ENCODE measurements around the gene STX19.
"Not testable (repeated sequence)": the region's sequence is repeated elsewhere in the genome, so short reads cannot be mapped to it uniquely, and the experiment has no call there.

The STX19 gene

GRCh38 chr3:93973131-93974126, 55.0 kb downstream of the STX19 start, which contains the start of gene PROS1:
Gene PROS1 (minus strand): TSS chr3:93973896. CDS start chr3:93973749, 147 bp downstream.
- Histone ChIP-seq H3K36me3 (ENCODE audit: control insufficient read depth, insufficient read depth, low read length) (no peaks in the 10 kb centered on the region), H3K27ac (ENCODE audit: low read length) (no peak within 1 kb of the TSS), H3K4me3 (ENCODE audit: low read length) (peak within 1 kb of the TSS; percentile 61), H3K27me3 (ENCODE audit: control insufficient read depth, insufficient read depth, low read length) (no peaks in the 10 kb centered on the region; the same call in 1 of the 2 replicates), H3K4me1 (ENCODE audit: control insufficient read depth, insufficient read depth, low read length) (no peaks in the 10 kb centered on the region), H3K9me3 (ENCODE audit: control insufficient read depth, insufficient read depth, low read length) (no peaks in the 10 kb centered on the region)
- no CpG with 5 or more reads among the region's 53 CpGs for WGBS (ENCODE audit: insufficient coverage, insufficient read length)
- peak; percentile 22 for DNase-seq (ENCODE audit: low read depth, low spot score)

- no CpG with 5 or more reads among the region's 1 CpG for WGBS (ENCODE audit: insufficient coverage, insufficient read length)
- Histone ChIP-seq H3K27ac (ENCODE audit: low read length) (no peak overlapping the region), H3K36me3 (ENCODE audit: control insufficient read depth, insufficient read depth, low read length) (no peaks in the 10 kb centered on the region), H3K27me3 (ENCODE audit: control insufficient read depth, insufficient read depth, low read length) (no peaks in the 10 kb centered on the region; the same call in 1 of the 2 replicates), H3K4me1 (ENCODE audit: control insufficient read depth, insufficient read depth, low read length) (no peaks in the 10 kb centered on the region), H3K9me3 (ENCODE audit: control insufficient read depth, insufficient read depth, low read length) (no peaks in the 10 kb centered on the region), H3K4me3 (ENCODE audit: low read length) (no peak overlapping the region)
- no peak for DNase-seq (ENCODE audit: low read depth, low spot score)
These were observed 58.4 kb downstream of the STX19 start for GRCh38 chr3:93969997-93970396.

- Histone ChIP-seq H3K4me3 (ENCODE audit: low read length) (no peak overlapping the region), H3K4me1 (ENCODE audit: control insufficient read depth, insufficient read depth, low read length) (no peaks in the 10 kb centered on the region), H3K27ac (ENCODE audit: low read length) (no peak overlapping the region), H3K9me3 (ENCODE audit: control insufficient read depth, insufficient read depth, low read length) (no peaks in the 10 kb centered on the region), H3K36me3 (ENCODE audit: control insufficient read depth, insufficient read depth, low read length) (no peaks in the 10 kb centered on the region), H3K27me3 (ENCODE audit: control insufficient read depth, insufficient read depth, low read length) (no peaks in the 10 kb centered on the region; the same call in 1 of the 2 replicates)
- no CpG with 5 or more reads among the region's 3 CpGs for WGBS (ENCODE audit: insufficient coverage, insufficient read length)
- DNase-seq (ENCODE audit: low read depth, low spot score): no peak
These were observed 59.0 kb downstream of the STX19 start for GRCh38 chr3:93969443-93969842.

- not testable (repeated sequence) for H3K9me3 ChIP-seq (ENCODE audit: control insufficient read depth, insufficient read depth, low read length); H3K27ac ChIP-seq (ENCODE audit: low read length); H3K4me1 ChIP-seq (ENCODE audit: control insufficient read depth, insufficient read depth, low read length); DNase-seq (ENCODE audit: low read depth, low spot score); H3K36me3 ChIP-seq (ENCODE audit: control insufficient read depth, insufficient read depth, low read length); H3K4me3 ChIP-seq (ENCODE audit: low read length); H3K27me3 ChIP-seq (ENCODE audit: control insufficient read depth, insufficient read depth, low read length)
- WGBS (ENCODE audit: insufficient coverage, insufficient read length): no CpG with 5 or more reads among the region's 19 CpGs
These were observed 63.3 kb downstream of the STX19 start for GRCh38 chr3:93965106-93965505.
